Stimulated activated CD4-positive, alpha-beta T cell treated with anti-CD3 and anti-CD28 coated beads, TNF-alpha, amount 100 ng/mL, for 4 hours (primary cell): Measurements from ENCODE around the gene AQR.
"Not testable (repeated sequence)": the region's sequence is repeated elsewhere in the genome, so short reads cannot be mapped to it uniquely, and the experiment has no call there.

Experiments
- DNase-seq, 3 experiments: peaks; one replicate each; pipeline ENCODE4 v3.0.0-alpha.2; 2020; ENCODE audit warnings: low read depth in 3 of 3

AQR gene

DNA sequence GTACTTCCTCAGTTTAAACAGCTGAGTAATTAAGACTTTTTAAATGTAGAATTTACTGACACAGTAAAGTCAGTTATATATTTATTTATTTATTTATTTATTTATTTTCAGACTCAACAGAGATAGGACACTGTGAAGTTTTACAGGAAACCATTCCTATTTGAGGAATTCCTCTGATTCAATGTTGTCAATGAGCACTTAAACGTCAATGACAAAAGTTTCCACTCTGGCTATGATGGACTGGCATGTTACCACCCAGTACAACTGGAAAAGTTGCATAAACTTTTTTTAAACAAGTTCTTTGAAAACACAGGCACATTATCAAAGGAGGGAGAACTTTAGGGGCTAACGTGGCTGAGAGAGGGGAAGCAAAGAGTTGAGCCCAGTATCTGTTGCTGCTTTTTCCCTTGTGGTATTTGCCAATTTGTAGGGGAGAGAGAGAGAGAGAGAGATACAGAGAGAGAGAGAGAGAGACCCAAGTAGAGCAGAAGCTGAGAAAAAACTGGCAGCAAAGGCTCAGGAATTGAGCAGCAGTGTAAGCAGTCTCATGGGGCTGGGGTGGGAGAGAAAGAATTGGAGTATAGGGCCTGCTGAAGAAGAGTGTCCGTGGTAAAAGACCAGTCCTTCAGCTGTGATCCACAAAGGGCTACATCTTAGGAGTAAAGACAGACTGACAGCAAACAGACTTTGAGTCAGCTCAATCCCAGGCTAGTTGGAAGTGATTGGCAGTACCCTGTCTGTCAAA is 155.9 kb downstream of the AQR start:
- DNase-seq, result no peak

DNA sequence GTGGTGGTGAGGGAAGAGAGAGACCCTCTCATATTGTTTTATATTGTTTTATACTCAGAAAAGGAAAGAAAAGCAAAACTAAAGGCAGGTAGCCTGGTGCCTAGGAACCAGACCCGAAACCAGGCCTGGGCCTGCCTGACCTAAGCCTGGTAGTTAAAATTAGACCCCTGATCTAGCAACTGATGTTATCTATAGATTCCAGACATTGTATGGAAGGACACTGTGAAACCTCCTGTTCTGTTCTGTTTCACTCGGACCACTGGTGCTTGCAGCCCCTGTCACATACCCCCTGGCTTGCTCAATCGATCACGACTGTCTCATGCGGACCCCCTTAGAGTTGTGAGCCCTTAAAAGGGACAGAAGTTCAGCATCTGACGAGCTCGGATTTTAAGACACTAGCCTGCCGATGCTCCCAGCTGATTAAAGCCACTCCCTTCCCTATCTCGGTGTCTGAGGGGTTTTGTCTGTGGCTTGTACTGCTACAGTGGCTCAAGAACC is 156.6 kb downstream of the AQR start:
- not testable (repeated sequence) for DNase-seq

DNA sequence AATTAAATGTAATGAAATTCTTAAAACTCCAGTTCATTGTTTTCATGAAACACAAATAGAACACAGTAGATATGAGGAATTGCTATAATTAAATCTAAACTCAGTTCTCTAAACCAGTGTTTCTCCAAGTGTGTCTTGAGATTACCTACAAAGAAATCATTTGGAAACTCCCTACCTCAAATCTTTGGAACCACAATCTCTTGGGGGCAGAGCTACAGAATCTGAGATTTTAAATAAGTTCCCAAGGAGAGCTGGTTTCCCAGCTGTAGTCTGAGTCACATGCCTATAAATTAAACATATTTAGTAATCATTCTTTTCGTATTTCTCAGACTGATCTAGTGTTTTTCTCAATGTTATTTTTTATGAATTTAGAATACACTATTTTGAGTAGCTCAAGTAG is 157.2 kb downstream of the AQR start:
- DNase-seq, result no peak

DNA sequence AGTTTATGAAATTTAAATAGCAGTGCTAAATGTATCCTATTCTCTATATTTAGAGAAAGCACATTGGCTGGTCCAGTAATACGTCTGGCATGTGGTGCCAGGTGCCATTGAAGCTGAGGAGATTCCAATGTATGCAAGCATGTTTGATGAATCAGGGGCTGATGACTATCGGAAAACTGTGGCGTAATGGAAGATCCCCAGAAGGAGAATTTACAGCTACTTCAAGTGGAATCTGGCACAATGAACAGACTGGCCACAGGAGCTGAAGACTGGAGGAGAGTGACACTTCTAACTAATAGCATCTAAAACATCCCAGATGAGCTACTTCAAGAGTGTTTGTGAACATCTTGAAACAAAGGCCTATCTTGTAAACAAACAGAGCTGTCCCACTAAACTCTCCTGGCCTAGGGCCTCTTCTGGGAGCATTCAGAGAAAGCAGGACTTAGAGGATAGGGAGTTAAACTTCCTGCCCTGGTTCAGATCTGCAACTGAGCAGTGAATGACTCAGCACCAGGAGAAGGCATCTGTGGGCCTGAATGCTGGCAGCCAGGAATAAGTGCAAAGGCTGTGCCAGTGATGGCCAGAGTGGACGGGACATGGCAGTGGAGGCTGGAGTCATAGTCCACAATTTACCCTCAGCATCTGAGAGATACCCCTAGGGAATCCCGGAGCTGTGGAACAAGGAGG is 159.0 kb downstream of the AQR start:
- no peak for DNase-seq

DNA sequence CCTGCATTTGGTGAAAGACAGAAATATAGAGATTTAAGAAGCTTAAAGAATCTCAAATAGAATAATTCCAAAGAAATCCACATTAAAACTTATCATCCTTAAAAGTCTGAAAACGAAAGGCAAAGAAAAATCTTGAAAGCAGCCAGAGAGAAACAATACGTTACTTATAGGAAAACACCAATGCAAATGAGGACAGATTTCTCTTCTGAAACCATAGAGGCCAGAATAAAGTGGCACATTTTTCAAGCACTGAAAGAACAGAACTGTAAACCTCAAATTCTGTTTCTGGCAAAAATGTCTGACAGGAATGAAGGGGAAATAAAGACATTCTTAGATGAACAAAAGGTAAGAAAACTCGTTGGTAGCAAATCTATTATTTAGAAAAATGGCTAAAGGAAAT is 160.4 kb downstream of the AQR start:
- no peak for DNase-seq

DNA sequence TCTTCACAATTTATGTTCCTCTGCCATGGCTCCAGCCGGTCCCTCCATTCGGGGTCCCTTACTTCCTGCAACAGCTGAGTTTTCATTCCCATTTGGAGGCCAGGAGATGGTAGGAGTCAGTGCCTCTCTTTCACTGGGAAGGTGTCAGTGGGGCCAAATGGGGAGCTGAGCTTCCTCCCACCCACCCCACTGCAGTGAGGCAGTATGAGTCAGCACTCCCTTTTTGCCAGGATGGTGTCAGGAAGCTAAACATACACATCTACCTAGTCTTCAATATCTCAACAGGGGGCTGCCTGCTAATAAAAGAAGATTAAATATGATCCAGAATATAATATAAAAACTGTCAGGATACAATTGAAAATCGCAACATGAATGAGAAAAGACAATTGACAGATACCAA is 161.5 kb downstream of the AQR start:
- DNase-seq, result no peak

DNA sequence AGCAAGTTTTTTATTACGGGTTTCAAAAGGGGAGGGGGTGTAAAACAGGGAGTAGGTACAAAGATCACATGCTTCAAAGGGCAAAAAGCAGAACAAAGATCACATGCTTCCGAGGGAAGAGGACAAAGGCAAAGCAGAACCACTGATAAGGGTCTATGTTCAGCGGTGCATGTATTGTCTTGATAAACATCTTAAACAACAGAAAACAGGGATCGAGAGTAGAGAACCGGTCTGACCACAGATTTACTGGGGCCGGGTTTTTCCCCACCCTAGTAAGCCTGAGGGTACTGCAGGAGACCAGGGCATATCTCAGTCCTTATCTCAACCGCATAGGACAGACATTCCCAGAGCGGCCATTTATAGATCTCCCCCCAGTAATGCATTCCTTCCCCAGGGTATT is 162.3 kb downstream of the AQR start:
- not testable (repeated sequence) for DNase-seq

DNA sequence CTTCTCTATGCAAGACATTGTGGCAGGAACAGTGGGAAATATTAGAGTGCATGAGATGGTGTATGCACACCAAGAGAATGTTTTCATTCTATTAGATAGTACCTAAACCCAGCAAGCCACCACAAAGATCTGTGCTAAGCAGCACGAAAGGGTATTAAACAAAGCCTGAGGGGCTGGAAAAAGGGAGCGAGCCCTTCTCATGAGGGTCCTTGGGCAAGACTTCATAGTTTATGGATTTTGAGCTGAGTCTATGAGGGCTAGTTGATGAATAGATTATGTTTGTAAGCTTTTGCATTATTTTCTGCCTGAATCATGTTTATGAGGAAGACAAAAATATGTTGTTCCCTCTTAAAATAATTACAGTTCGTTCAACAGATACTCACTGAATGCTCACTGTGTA is 164.8 kb downstream of the AQR start:
- no peak for DNase-seq

DNA sequence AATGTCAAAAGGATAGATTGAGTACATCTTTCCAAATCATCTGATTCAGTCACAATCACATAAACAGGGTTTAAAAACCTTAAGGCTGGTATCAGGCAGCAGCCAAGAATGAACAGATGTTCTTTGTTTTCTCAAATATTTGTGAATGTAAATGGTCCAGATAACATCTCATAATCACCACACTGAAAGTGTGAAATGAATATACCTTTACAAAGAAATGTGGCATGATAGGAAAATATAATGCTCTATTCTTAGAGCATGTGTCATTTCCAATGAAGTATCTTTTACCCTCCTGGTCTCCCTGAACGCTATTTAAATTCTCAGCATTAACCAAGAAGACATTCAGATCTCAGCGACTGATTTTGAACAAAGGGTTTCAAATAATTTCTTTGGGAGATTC is 165.4 kb downstream of the AQR start:
- DNase-seq, result no peak

DNA sequence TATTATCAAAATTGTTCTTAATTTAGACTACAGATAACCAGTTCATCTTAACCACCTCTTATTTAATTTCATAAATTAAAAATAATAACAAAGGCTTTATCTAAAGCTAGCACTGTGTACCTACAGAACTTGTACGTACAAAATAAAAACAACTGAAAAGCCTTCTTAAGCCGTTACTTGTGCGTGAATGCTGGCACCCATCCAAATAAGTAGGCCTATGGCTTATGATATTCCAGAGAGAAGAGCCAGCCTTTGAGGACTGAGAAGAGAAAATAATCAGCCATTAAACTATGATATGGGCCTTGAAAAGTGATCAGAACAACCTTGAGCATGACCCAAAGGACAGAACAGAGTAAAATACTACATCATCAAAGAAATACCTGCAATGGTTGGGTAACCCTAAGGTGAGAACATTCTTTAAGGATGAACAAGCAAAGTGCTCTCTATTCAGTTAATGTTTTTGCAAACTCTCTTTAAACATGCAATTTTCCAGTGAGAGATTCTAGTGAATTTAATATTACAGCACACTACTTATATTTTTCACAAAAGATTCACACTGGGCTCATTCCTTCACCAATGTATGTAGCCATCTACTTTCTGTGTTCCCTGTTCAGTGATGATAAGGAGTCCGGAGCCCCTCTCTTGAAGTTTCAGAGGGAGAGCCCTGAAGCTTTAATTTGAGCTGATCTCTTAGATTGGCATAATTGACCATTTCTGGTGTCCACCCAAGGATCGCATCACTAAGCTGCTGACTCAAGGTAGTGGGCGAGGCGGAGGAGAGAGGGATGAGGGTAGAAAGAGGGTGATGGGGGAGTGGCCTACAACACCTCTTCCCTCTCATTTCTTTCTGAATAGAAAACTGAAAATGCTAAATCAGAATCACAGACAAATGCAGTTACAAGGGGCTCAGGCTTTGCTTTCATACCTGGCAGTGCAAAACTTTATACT is 166.5 kb downstream of the AQR start:
- DNase-seq, result no peak

DNA sequence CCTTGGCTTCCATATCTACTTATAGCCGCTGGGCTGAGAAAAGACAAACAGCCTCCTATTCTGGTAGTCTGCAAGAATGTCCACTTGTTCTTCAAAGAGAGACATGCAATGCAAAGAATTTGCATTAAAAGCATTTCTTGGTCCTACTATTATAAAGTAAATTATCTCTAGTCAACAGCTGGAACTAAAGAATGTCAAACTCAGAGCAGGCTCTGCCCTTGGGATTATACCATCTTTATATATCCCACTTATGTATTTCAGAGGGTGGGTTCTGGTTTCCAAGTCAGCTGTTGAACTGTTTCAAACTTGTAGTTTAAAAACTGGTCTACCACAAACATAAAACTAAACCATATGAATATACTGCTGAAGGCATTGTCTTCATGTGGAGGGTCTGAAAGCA is 167.2 kb downstream of the AQR start:
- DNase-seq, result no peak
